HS-5 (cell line): Measurements from ENCODE around the gene PPIP5K1.

ENCODE experiments used
- DNase-seq: peaks from one replicate; pipeline ENCODE4 v3.0.0-alpha.2; 2012; ENCODE audit warnings: low read depth

The PPIP5K1 gene

GRCh38 chr15:43488790-43489189 lies 101.2 kb downstream of the PPIP5K1 start:
- DNase-seq, result no peak

- no peak for DNase-seq
Measured at GRCh38 chr15:43487271-43487895, 102.6 kb downstream of the PPIP5K1 start.

GRCh38 chr15:43484455-43484854 lies 105.6 kb downstream of the PPIP5K1 start:
- no peak for DNase-seq
